Measurements from ENCODE around the gene HOXA1. TPM values are rescaled to one million over a fixed set of nuclear protein-coding genes. Genes with fewer than 3 reads are reported as not detected.

HOXA1 gene
- under 1 TPM in 1 of 2 donors, not detected in 1; 0.39 TPM for total RNA-seq

GRCh38 chr7:27095897-27096767 is at the start of gene HOXA1:
HOXA1 (minus strand) TSS chr7:27096000; CDS start chr7:27095912, 88 bp downstream.
- Mint-ChIP-seq H3K9me3 (no peaks in the 10 kb centered on the region), H3K27me3 (peaks cover 64% of the 10 kb centered on the region), H3K4me3 (peak within 1 kb of the TSS; percentile 81), H3K36me3 (ENCODE audit: low read depth) (peaks cover 19% of the 10 kb centered on the region), H3K27ac (no peak within 1 kb of the TSS), H3K4me1 (peaks cover 5% of the 10 kb centered on the region)
- ATAC-seq (replicated peaks), result peak; percentile 91

DNA sequence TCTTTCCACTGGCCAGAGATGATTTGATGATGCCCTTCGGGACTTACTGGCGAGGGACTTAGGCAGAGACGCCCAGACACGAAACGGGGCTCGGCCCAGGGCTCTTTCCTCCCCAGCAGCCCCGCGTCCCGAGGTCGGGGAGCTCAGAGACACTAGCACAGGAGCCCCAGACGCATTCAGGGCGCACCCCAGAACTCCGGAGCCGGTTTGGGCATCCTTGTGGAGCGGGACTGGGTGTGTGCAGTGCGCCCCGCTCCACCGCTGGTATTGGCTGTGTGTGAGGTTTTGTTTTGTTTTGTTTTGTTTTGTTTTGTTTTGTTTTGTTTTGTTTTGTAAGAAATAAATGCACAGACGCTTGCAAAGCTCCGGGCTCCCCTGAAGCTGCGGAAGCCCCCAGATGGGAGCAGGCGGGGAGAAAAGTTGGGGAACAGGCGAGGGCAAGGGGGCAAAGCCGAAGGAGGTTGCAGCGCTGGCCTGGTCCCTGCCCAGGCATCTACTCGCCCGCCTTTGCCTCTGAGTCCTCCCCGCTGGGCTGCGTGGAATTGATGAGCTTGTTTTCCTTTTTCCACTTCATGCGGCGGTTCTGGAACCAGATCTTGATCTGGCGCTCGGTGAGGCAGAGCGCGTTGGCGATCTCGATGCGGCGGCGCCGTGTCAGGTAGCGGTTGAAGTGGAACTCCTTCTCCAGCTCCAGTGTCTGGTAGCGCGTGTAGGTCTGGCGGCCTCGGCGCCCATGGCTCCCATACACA is 49.5 kb upstream of the HOXA1 start:
- H3K27ac Mint-ChIP-seq, result no peak overlapping the region
- H3K27me3 Mint-ChIP-seq, result peaks cover 40% of the 10 kb centered on the region
- no peaks in the 10 kb centered on the region for H3K4me1 Mint-ChIP-seq
- no peak overlapping the region for H3K4me3 Mint-ChIP-seq
- no peaks in the 10 kb centered on the region for H3K9me3 Mint-ChIP-seq
- no peak for ATAC-seq (replicated peaks)
- no peaks in the 10 kb centered on the region for H3K36me3 Mint-ChIP-seq (ENCODE audit: low read depth)

DNA sequence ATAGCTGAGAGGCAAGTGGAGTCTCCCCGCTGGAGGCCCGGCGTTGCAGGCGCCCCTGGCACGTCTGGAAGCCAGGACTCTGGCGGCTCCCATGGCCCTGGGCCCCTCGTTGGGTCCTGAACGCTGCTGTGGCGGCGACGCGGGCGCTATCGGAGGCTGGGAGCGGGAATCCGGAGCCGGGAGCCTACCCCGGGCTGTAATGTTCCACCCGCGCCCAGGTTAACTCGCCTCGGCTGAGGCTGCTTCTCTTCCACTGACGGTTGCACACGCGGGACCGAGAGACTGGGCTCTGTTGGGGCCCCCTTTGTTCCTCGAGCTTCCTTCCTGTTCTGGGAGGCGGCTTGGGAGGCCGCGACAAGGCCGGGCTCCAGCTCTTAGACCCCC is 49.0 kb upstream of the HOXA1 start:
- Mint-ChIP-seq H3K27me3 (peaks cover 35% of the 10 kb centered on the region), H3K9me3 (no peaks in the 10 kb centered on the region), H3K36me3 (ENCODE audit: low read depth) (no peaks in the 10 kb centered on the region), H3K4me1 (no peaks in the 10 kb centered on the region), H3K4me3 (no peak overlapping the region), H3K27ac (no peak overlapping the region)
- ATAC-seq (replicated peaks), result no peak

DNA sequence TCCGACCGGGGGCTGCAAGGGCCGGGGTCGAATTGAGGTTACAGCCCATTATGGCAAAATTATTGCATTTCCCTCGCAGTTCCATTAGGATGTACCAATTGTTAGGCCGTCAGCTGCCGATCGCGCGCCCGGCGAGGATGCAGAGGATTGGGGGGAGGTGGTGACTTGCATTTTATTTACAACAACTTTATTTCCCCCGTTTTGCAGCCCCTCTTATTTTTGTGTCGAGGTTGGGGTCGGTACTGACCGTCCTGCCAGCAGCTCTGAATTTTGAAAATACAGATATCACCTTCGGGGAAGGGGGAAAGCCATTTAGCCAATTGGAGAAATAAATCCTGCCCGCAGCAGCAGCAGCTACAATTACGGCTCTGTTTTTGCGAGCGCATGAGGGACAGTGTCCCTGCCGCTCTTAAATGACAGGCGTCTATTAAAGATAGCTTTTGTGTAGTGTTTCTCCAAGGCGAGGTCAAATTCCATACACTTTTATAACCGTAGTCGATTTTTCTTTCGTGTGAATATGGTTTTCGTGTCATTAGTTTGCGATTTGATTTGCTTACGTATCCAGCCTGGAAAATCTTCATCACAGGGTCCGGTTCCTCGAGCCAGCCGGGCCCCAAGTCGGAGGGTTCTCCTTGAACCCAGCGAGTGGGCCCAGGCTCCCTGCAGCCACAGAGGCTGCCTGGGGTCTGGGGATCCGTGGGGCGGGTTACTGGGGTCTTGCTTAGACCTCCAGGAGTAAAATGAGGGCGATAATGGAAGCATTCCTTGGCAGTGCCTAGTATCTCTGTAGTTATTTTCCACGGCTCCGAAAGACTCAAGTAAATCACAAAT is 48.4 kb upstream of the HOXA1 start:
- no peaks in the 10 kb centered on the region for H3K36me3 Mint-ChIP-seq (ENCODE audit: low read depth)
- H3K27me3 Mint-ChIP-seq, result peaks cover 34% of the 10 kb centered on the region
- H3K9me3 Mint-ChIP-seq, result no peaks in the 10 kb centered on the region
- no peaks in the 10 kb centered on the region for H3K4me1 Mint-ChIP-seq
- ATAC-seq (replicated peaks), result no peak
- H3K27ac Mint-ChIP-seq, result no peak overlapping the region
- no peak overlapping the region for H3K4me3 Mint-ChIP-seq

DNA sequence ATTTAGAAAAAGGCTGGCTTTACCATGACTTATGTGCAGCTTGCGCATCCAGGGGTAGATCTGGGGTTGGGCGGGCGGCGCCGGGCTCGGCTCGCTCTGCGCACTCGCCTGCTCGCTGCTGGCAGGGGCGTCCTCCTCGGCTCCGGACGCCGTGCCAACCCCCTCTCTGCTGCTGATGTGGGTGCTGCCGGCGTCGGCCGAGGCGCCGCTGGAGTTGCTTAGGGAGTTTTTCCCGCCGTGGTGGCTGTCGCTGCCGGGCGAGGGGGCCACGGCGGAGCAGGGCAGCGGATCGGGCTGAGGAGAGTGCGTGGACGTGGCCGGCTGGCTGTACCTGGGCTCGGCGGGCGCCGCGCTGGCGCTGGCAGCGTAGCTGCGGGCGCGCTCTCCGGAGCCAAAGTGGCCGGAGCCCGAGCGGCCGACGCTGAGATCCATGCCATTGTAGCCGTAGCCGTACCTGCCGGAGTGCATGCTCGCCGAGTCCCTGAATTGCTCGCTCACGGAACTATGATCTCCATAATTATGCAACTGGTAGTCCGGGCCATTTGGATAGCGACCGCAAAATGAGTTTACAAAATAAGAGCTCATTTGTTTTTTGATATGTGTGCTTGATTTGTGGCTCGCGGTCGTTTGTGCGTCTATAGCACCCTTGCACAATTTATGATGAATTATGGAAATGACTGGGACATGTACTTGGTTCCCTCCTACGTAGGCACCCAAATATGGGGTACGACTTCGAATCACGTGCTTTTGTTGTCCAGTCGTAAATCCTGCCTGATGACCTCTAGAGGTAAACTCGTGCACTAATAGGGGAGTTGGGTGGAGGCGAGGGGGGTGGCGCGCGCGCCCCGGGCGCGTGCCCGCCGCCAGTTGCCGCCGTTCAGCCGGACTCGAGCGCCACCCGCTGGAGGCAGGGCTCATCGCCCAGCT is 47.5 kb upstream of the HOXA1 start, which contains the start of gene HOXA5:
TSS of gene HOXA5 (minus strand) at position 659 of the 927 bp plus-strand sequence. CDS start at position 585, 74 bp downstream.
- ATAC-seq (replicated peaks), result no peak
- Mint-ChIP-seq H3K4me1 (no peaks in the 10 kb centered on the region), H3K36me3 (ENCODE audit: low read depth) (no peaks in the 10 kb centered on the region), H3K27me3 (peaks cover 31% of the 10 kb centered on the region), H3K27ac (no peak within 1 kb of the TSS), H3K4me3 (no peak within 1 kb of the TSS), H3K9me3 (no peaks in the 10 kb centered on the region)

- H3K4me1 Mint-ChIP-seq, result no peaks in the 10 kb centered on the region
Measured at GRCh38 chr7:27142580-27143022, 46.8 kb upstream of the HOXA1 start.

DNA sequence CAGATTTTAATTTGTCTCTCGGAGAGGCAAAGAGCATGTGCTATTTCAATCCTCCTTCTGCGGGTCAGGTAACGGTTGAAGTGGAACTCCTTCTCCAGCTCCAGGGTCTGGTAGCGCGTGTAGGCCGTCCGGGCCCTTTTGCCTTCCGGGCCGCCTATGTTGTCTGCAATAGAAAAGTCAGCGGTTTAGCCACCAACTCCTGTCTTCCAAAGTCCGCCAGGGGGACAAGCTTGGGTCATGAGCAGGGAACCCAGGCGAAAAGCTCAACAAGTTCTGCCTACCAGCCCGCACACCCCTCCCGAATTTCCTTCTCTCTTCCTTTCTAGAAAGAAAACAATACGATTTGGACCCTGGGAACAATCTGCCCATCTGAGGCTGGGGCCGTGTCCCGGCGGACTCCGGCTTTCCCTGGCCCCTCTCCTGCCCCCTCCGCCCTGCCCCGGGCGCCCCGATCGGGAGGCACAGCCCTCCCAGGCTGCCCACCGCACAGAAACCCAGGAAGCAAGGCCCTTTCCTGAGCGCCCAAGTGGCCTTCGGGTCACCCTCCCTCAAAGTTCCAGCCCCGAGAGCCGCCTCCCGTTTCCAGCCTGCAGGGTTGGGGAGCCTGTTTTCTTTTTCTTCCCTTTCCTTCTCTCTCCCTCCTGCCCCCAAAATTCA is 46.3 kb upstream of the HOXA1 start:
- no peak for ATAC-seq (replicated peaks)
- H3K9me3 Mint-ChIP-seq, result no peaks in the 10 kb centered on the region
- H3K27me3 Mint-ChIP-seq, result peaks cover 36% of the 10 kb centered on the region
- no peak overlapping the region for H3K27ac Mint-ChIP-seq
- no peak overlapping the region for H3K4me3 Mint-ChIP-seq
- no peaks in the 10 kb centered on the region for H3K36me3 Mint-ChIP-seq (ENCODE audit: low read depth)
- H3K4me1 Mint-ChIP-seq, result no peaks in the 10 kb centered on the region

More at GRCh38 chr7:27142580-27143022, 46.8 kb upstream of the HOXA1 start:
- Mint-ChIP-seq H3K27ac (no peak overlapping the region), H3K36me3 (ENCODE audit: low read depth) (no peaks in the 10 kb centered on the region), H3K27me3 (peaks cover 34% of the 10 kb centered on the region), H3K9me3 (no peaks in the 10 kb centered on the region), H3K4me3 (no peak overlapping the region)
- ATAC-seq (replicated peaks), result no peak

DNA sequence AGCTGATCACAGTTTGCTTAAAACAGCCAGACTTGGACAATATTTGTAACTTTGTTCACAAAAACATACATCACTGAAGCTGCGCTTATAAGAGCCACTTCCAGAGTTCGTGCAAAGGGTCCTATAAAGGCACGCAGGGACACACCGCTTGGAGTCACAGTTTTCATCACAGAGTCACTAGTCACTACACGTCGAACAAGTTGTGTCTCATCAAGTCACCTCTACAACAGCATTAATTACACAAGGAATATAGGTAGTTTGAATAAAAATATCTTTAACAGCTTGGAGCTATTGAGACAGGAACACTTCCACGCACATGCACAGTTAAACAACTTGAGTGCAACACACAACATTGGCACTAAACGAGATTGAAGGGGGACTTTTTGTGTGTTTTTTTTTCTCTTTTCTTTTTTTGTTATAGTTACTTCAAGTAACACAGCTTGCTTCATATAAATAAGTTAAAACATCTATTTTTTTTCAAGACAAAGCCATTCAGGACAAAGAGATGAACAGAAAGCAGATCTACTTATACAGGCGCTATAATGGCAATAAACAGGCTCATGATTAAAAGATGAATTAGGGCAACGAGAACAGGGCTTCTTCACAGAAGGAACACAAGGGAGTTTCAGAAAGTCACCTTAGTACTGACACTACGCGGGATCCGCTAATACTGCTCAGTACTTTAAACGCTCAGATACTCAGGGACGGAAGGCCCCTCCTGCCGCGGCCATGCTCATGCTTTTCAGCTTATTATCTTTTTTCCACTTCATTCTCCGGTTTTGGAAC is 45.5 kb upstream of the HOXA1 start:
- Mint-ChIP-seq H3K4me1 (no peaks in the 10 kb centered on the region), H3K4me3 (no peak overlapping the region), H3K9me3 (no peaks in the 10 kb centered on the region), H3K36me3 (ENCODE audit: low read depth) (no peaks in the 10 kb centered on the region), H3K27me3 (peaks cover 31% of the 10 kb centered on the region), H3K27ac (no peak overlapping the region)
- ATAC-seq (replicated peaks), result no peak

DNA sequence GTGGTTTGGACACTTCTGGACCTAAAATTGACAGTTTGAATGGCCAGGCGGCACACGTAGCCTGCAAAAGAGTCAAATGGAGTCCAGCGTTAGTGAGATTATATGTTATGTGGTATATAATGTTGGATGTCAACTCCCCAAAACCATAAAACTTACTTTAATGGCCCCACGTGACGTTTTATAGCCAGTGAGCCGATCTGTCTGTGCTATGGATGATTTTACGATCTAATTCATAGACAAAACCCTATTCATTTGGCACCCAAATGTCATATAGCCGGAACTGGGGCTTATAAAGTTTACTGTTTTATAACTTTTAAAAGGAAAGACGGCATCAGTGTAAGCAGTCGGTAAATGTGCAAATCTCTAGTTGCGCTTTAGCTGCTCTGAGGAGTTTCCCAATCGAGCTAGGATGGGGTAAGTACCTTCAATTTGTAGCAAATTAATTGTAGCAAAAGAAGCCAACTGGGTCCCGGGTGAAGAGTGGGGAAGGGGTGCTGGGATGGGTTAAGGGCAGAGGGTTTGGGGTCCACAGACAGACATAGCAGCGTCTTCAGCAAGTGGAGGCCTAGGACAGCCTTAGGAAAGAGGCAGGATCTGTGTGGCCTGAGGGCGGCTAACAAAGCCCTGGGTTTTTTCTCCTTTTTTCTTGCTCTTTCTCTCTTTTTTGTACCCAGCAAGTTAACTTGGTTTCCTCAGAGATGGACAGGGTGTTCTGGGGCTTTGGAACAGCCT is 44.5 kb upstream of the HOXA1 start:
- Mint-ChIP-seq H3K4me1 (no peaks in the 10 kb centered on the region), H3K4me3 (no peak overlapping the region), H3K9me3 (no peaks in the 10 kb centered on the region), H3K27me3 (peaks cover 33% of the 10 kb centered on the region), H3K36me3 (ENCODE audit: low read depth) (no peaks in the 10 kb centered on the region), H3K27ac (no peak overlapping the region)
- no peak for ATAC-seq (replicated peaks)

DNA sequence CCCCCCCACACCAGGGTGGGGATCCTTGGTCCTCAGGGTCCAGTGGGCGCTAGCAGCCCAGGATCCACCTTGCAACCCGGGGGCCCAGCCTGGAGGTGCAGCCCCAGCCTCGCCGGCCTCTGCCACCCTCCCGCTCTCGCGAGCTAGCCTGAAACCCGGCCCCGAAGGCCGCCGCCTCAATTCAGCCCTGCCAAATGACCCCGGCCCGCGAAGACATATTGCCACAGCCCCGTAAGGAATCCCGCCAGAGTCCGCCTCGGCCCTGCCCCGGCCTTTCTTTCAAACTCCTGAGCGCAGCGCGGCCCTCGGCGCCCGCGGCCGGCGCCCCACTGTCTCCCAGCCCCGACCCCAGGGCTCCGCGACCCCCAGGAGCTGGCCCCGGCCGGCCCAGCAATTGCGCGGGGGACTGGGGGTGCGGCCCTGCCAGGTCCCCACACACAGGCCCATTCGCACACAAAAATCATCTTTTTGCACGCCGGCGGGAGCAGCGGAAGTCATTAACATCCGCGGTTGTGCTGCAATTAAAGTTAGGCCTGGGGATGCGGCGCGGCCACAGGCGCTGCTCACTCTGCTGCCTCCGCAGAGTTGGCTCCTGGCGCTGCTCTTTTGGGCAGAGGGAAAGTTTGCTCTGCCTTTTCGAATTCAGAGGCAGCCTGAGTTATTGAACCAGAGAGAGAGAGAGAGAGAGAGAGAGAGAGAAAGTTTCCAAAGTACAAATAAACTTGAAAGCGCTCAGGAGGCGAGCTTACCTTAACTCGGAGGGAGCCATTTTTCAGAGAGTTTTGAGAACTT is 43.7 kb upstream of the HOXA1 start:
- Mint-ChIP-seq H3K4me3 (no peak overlapping the region), H3K4me1 (peaks cover 3% of the 10 kb centered on the region), H3K27me3 (peaks cover 33% of the 10 kb centered on the region), H3K36me3 (ENCODE audit: low read depth) (no peaks in the 10 kb centered on the region), H3K27ac (no peak overlapping the region), H3K9me3 (no peaks in the 10 kb centered on the region)
- no peak for ATAC-seq (replicated peaks)

GRCh38 chr7:27138985-27139333 is 43.2 kb upstream of the HOXA1 start:
- Mint-ChIP-seq H3K4me3 (no peak overlapping the region), H3K27ac (no peak overlapping the region), H3K9me3 (no peaks in the 10 kb centered on the region), H3K36me3 (ENCODE audit: low read depth) (no peaks in the 10 kb centered on the region), H3K27me3 (peaks cover 33% of the 10 kb centered on the region), H3K4me1 (peaks cover 9% of the 10 kb centered on the region)
- ATAC-seq (replicated peaks), result no peak

Measured in activated T-helper 17 cell treated with anti-CD3 and anti-CD28 coated beads, Interleukin-2, amount 50 U/mL, for 72 hours (primary cell).